AG08396 (cell line): ENCODE data around the gene ACER2.
"Not testable (repeated sequence)": the region's sequence is repeated elsewhere in the genome, so short reads cannot be mapped to it uniquely, and the experiment has no call there.

ENCODE experiments used
- DNase-seq: peaks from one replicate; pipeline ENCODE4 v3.0.0; 2012; ENCODE audit warnings: low spot score, mixed read lengths

ACER2 gene

DNA sequence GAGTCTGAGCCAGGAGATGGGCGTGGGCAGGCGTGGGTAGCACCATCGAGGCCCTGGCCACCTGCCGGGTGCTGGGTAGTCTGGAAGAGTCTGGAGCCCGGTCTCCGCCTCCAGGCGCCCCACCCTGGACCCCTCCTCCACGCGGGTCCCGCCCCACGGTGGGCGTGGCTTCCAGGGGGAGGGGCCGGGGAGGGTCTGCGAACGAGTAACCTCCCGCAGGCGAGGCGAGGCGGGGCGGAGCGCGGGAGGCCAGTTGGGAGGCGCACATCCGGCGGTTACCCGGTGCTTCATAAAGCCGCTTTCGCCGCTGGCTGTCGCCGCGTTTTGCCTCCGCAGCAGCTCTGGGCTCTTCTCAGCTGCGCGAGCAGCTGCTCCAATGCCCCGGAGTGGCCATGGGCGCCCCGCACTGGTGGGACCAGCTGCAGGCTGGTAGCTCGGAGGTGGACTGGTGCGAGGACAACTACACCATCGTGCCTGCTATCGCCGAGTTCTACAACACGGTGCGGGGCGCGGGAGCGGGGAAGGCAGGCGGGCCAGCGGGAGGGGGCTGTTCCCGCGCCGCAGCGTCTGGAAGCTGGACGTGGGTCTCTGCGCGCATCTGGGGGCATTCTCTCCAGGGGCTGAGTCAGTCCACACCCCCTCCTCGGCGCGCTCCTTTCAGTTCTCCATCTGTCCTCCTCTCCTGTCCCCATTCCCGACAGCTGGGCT lies at the start of gene ACER2:
Gene ACER2 (plus strand): TSS at position 317 of the 708 bp plus-strand sequence. CDS start 76 bp downstream, at position 393.
- DNase-seq, result peak; percentile 95

DNA sequence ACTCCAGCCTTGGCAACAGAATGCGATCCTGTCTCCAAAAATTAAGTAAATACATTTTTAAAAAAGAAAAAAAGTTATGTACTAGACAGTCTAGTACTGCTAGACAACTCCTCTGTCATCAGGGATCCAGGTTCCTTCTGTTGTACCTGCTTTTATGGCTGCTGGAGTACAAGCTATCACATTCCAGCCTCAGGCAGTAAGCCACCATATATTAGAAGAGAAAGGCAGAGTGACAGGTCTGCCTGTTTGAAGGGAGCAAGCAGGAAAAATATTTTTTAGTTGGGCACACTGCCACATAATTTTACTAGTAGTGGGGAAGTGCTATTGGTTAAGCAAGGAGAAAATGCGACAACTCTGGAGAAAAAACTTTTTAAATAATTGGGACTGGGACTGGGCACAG lies 39.7 kb upstream of the ACER2 start:
- no peak for DNase-seq

DNA sequence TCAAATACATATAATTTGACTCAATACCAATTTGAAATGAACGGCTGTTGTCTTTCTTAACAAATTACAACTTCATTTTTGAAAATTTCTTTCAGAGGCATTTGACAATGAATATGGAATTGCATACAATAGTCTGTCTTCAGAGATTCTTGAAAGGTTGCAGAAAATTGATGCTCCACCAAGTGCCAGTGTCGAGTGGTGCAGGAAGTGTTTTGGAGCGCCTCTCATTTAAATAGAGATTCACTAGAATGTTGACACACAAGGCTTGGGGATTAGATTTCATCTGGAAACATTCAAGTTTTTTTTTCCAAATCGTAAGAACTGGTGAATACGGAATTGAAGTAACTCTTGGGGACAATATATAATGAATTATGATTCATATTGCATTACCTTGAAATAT lies 36.9 kb upstream of the ACER2 start:
- DNase-seq, result no peak

DNA sequence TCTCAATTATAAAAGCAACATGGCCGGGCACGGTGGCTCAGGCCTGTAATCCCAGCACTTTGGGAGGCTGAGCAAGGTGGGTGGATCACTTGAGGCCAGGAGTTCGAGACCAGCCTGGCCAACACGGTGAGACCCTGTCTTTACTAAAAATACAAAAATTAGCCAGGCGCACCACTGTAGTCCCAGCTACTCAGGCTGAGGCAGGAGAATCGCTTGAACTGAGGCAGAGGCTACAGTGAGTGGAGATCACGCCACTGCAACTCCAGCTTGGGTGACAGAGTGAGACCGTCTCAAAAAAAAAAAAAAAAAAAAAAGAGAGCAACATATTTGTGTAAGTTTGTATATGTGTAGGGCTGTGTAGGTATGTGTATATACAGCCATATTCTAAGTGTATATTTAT lies 36.2 kb upstream of the ACER2 start:
- no peak for DNase-seq

DNA sequence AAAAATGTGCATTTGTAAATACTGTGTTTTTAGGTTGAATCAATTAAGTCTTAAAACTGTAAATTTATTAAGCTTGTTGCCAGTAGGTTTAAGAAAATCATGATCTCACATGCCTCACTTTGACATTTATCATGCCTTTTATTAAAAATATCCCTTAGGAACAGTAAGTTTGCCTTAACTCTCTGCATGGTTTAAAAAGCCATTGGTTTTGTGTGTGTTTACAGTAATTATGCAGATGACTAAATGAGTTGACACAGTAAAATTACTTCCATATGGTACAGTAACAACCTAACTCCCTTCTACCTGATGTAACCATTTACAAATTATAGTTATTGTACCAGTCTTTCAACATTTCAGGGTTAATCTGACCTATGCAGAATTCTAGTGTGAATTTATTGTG lies 35.3 kb upstream of the ACER2 start:
- no peak for DNase-seq

DNA sequence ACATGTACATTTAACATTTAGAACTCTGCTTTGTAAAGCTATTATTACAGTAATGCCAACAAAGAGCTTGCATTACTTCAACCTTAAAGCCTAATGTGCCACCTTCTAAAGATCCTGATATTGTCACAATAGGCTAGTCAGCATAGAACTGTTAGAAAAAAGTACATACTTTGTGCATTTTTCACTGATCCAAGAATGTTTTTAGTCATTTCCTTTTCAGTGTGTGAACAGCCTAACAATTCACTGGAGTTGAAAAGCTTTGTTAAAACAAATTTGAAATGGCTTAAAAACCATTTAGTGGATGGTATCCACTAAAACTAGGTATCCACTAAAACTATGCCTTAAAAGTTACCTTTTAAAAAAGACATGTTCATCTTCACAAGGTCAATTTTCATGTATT lies 33.3 kb upstream of the ACER2 start:
- DNase-seq, result peak; percentile 10

DNA sequence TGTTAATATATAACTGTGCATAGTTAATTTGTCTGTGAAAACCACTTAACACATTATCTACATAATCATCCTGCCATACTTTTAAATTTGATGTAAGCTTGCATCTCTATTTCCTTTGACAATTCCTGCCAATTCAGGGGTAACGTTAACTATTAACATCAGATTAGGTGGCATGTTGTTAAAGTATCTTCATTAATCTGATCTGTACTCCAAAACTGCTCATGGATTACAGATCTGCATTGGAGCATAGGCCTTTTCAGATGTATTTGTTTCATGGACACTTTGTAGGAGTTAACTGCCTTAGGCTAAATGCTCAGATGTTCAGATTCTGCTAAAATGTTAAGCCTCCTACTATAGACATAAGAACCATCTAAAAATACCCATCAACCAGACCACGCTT lies 31.9 kb upstream of the ACER2 start:
- DNase-seq, result no peak

DNA sequence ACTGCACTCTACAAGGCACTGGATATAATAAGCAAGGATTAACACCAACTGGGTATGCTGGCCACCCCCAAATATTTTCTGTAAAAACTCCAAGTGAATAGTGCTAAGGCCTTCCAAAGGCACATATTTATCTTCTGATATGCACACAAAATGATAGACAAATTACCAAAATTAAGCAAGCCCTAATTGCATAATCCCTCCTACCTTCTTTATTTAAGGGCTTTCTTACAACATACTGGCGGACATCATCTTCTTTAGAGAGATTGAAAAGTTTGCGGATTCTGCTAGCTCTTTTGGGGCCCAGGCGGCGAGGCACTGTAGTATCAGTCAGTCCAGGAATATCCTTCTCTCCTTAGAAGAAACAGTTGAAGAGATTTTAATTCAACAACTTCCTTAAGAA lies 30.6 kb upstream of the ACER2 start:
- no peak for DNase-seq

DNA sequence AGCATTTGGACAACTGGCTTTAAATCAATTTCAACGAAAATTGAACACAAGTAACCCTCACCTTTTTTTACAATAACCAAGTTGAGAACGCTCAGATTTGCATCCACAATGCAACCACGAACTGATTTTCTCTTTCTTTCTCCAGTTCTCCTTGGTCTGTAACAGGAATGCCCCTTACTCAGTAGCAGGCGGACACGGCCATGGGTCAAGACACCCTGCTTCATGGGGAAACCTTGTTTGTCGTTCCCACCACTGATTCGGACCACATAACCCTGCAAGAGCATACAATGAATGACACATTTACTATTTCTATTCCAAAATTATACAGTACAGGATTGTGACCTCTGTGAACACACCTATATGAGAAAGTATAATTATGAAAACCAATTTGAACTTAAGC lies 30.2 kb upstream of the ACER2 start:
- no peak for DNase-seq

DNA sequence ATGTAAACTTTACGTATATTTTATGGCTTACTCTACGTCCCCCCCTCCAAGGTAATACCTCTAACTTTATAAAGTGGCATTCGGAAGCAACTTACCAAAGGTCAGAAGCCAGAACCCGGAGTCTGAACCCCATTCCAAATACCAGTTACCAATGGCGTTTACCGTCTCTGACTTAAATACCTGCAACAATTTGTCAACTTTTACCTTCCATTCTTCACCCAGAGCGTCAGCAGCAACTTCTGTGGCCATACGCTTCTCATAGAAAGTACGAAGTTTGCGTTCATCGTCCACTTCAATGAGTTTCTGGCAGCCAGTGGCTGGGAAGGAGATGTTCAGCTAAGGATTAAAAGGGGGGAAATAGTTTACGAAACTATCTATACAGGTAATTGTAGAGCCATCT lies 29.5 kb upstream of the ACER2 start:
- DNase-seq, result no peak

DNA sequence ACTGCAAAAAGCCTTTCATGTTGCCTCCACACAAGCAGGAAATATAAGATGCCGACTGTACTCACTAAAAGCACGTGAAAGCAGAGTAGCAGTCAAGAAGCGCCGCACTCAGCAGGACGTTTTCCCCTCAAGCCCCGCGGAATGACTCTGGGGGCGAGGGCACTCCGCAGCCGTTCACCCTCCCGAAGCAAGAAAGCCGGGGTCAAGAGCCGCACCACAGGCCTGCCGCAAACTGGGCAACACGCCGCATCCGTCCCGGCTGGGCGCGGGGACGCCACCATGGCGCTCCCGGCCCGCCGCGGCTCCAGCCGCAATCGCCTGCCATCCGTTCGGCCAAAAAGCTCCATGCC lies 29.1 kb upstream of the ACER2 start:
- peak; percentile 27 for DNase-seq

DNA sequence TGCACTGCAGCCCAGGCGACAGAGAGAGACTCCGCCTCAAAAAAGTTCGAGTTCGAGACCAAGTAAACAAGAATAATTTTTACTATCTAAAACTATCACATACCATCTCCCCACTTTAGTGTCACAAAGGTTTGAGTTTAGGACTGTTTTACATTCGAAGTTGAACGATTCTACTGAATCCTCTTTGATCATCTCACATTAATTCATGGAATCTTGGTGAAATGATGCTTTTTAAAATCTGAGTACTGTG lies 28.1 kb upstream of the ACER2 start:
- DNase-seq, result no peak

DNA sequence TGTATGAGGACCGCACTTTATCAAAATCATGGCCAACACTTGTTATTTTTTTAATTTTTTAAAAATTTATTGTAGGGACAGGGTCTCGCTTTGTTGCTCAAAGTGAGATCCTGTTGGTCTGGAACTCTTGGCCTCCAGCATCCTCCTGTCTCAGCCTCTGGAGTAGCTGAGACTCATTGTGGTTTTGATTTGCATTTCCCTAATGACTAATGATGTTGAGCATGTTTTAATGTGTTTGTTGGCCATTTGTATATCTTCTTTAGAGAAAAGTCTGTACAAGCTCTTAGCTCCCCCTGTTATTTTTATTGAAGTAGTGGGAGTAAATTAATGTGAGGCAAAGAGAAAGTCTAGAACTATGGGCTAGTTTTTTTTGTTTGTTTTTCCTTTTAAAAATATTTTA lies 27.2 kb upstream of the ACER2 start:
- no peak for DNase-seq

DNA sequence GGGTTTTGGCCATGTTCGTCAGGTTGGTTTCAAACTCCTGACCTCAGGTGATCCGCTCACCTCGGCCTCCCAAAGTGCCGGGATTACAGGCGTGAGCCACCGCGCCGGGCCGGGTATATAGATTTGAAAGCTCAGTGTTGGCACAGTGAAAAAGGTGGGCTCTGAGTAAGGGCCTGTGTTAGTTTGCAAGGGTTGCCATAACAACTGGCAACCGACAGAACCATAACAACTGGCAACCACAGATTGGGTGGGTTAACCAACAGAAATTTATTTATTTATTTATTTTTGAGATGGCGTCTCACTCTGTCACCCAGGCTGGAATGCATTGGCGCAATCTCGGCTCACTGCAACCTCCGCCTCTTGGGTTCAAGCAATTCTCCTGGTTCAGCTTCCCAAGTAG lies 23.6 kb upstream of the ACER2 start:
- DNase-seq, result not testable (repeated sequence)

DNA sequence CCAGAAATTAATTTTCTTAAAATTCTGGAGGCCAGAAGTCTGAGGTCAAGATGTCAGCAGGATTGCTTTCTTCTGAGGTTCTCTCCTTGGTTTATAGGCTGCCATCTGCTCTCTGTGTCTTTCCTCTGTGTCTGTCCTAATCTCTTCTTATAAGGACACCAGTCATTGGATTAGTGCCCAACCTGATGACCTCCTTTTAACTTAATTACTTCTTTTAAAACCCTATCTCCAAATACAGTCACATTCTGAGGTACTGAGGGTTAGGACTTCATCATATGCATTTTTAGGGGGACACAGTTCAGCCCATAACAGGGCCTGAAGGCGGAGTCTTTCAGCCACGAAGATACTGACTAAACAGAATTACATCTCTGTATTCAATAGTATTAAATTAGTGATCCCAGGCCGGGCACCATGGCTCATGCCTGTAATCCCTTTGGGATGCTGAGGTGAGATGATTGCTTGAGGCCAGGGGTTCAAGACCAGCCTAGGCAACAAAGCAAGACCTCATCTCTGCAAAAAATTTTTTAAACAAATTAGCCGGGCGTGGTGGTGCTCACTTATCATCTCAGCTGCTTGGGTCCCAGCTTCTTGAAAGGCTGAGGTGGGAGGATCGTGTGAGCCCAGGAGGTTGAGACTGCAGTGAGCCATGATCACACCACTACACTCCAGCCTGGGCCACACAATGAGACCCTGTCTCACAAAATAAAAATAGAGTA lies 22.9 kb upstream of the ACER2 start:
- DNase-seq, result no peak

DNA sequence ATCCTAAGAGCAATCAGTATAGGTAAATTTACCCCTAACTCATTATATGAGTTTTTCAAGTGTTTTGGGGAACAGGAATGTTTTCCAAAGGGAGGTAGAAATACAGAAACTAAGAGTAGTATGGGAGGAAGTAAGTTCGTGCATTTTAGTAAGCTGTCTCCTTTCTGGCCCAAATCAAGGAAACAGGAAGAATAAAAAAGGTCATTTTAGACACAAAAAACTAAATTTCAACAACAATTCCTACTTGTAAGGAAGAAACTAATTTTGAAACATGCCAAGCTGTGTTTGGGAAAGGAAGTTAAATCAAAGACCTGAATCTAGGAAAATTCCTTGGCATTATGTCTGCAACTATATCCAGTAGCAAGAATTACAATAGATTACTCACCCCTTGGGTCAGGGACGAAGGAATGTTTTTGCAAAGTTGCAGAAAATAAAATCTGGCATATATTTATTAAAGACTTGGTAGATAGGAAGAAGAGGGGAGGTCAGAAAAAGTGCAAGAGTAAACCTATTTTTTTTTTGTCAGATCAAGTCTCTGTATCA lies 22.2 kb upstream of the ACER2 start:
- no peak for DNase-seq

DNA sequence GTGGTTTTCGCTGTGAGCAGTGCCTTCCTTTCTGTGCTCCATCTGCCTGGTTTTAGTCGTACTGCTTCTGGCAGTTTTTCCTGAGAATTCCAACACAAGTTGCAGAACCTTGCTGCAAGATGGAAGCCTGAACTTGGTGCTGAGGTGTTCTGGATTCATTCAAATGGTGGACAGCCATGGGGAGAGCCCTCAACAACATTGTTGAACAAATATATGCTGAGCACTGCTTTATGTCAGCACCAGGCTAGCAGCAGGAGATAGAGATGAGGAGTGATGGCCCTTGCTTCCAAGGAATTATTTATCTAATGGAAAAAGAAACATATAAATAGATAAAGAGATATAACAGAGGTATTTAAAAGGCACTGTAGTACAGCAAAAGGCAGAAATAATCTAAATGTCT lies 21.5 kb upstream of the ACER2 start:
- DNase-seq, result no peak

DNA sequence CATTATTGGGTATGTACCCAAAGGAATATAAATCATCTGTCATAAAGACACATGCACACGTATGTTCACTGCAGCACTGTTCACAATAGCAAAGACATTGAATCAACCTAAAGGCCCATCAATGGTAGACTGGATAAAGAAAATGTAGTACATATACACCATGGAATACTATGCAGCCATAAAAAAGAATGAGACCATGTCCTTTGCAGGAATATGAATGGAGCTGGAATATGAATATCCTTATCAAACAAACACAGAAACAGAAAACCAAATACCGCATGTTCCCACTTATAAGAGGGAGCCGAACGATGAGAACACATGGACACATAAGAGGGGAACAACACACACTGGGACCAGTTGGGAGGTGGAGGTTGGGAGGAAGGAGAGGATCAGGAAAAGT lies 19.3 kb upstream of the ACER2 start:
- not testable (repeated sequence) for DNase-seq

DNA sequence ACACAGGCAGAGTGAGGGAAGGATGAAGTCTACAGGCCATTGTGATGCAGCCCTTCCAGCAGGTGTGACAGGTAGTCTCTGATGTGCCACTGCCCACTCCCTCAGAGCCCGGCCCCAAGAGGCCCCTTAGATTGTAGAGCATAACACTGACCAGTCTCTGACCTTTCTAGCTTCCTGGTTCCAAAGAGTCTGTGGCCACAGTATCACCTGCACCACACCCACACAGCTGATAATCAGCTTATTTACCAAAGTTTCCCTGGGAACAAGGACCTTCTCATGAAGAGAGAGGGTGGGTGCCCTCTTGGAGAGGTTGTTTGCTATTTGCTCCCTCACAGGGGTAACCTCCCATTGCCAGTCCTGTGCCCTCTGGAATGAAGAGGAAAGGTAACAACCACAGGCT lies 11.0 kb upstream of the ACER2 start:
- no peak for DNase-seq

DNA sequence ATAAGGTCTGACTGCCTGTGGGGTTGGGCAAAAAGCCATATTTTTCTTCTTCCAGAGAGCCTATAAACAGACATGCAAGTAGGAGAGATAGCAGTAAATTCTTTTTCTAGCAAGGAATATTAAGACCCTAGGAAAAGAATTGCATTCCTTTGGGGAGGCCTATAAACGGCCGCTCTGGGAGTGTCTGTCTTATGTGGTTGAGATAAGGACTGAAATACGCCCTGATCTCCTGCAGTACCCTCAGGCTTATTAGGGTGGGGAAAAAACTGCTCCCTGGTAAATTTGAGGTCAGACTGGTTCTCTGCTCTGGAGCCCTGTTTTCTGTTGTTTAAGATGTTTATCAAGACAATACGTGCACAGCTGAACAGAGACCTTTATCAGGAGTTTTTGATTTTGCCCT lies 5.6 kb upstream of the ACER2 start:
- DNase-seq, result not testable (repeated sequence)

DNA sequence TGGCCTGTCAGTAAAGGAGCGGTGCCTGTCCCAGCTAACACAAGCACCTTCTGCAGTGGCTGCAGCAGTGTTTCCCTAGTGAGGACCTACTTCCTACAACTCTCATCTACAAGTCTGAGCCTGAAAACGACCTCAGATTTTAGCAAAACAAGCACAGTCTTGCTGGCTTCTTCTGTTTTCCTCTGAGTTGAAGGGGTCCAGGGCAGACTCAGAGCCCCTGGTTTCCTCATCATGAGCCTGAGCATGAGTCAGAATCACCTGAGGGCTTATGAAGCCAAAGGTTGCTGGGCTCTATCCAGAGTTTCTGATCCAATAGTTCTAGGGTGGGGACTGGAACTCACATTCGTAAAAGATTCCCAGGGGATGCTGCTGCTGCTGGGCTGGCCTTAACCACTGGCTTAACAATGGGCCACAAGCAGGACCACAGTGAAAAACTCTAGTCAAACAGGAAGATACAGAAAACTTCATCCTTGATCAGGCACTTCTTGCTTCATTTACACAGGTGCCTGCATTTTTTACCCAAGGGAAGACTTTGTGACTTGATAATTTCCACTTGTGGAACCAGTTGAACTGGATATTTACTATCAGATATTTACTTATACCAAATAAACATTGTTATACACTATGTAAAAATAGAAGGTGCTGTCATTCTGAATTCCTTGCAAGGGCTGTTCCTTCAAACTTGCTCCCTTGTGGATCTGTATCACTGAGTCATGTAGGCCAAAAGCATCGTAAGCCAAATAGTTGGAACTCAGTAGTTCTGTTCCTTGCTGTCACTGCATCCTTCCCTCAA lies 4.3 kb upstream of the ACER2 start:
- no peak for DNase-seq

DNA sequence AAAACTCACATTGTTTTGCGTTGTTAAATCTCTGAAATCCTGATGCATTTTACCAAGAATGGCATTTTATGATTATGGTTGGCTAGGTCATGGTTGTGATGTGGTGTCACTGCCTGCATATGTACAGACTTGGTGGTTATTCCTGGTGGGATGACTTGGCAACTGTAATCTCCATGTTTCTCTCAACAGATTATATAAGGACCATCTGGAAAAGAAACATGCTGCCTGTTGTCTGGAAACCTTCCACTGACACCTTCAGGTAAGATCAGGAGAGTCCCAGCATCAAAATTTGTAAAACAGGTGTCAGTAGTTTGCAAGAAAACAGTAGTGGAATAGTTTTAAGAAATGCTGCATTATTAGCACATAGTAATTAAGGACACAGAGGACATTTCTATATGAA lies 3.0 kb upstream of the ACER2 start:
- no peak for DNase-seq

DNA sequence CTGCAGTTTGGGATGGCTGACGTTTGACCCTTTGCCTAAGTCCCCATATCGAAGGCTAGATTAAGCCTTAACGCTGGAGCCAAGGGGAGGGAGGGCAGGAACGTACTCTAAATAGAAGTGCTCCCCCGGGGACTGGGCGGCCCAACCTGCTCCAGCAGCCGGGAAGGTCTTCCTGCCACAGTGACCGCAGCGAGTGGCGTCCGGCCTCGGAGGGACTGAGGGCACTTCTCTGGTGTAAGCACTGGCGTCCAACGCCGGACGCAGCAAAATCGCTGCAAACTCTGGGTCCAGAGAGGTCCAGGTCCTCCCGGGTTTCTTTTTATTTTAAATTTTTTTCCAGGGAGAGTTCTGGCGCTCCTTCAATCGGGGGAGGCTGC lies 505 bp upstream of the ACER2 start:
- no peak for DNase-seq
